Measurements from ENCODE around the gene TRAPPC14. TPM values are rescaled to one million over a fixed set of nuclear protein-coding genes. Genes with fewer than 3 reads are reported as not detected.

TRAPPC14 gene
- total and polyA plus RNA-seq, 10 of the 15 experiments (the other 5 are each of a cell fraction or from before 2014, with no cell fraction given), result 0.21 to 24.7 (median 7.5) TPM

DNA sequence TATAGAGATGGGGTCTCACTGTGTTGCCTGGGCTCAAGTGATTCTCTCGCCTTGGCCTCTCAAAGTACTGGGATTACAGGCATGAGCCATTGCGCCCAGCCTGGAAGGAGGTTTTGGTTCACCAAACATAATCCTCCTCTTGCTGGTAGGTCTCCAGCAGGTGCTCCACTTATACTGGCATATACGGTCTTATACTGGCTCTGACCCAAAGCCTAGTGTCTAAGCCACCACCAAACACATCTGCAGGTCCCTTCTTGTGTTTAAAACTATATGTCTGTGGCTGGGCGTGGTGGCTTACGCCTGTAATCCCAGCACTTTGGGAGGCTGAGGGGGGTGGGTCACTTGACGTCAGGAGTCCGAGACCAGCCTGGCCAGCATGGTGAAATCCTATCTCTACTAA is 26.4 kb downstream of the TRAPPC14 start:
- TF ChIP-seq, protein P1, sequence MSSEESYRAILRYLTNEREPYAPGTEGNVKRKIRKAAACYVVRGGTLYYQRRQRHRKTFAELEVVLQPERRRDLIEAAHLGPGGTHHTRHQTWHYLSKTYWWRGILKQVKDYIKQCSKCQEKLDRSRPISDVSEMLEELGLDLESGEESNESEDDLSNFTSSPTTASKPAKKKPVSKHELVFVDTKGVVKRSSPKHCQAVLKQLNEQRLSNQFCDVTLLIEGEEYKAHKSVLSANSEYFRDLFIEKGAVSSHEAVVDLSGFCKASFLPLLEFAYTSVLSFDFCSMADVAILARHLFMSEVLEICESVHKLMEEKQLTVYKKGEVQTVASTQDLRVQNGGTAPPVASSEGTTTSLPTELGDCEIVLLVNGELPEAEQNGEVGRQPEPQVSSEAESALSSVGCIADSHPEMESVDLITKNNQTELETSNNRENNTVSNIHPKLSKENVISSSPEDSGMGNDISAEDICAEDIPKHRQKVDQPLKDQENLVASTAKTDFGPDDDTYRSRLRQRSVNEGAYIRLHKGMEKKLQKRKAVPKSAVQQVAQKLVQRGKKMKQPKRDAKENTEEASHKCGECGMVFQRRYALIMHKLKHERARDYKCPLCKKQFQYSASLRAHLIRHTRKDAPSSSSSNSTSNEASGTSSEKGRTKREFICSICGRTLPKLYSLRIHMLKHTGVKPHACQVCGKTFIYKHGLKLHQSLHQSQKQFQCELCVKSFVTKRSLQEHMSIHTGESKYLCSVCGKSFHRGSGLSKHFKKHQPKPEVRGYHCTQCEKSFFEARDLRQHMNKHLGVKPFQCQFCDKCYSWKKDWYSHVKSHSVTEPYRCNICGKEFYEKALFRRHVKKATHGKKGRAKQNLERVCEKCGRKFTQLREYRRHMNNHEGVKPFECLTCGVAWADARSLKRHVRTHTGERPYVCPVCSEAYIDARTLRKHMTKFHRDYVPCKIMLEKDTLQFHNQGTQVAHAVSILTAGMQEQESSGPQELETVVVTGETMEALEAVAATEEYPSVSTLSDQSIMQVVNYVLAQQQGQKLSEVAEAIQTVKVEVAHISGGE (CRISPR knock-in tag; IDR thresholded peaks at IDR 0.05), result no peak
- TF ChIP-seq MYB (IDR thresholded peaks at IDR 0.05; ENCODE audit: borderline replicate concordance, low read depth, low read length) (no peak), STAT1 (conservative IDR thresholded peaks at IDR 0.05) (no peak), CBFB (IDR thresholded peaks at IDR 0.05; ENCODE audit: low read depth) (no peak)
- ChIA-PET CTCF (interaction anchor here (0.7 to 7.9 kb wide), 41 partner anchors 9 to 351 kb away, joined by 3 to 107 read pairs (median 5); partner anchors contain the start of genes AP4M1, AZGP1, GAL3ST4 and LAMTOR4), SMC1A (ENCODE audit: uncharacterized antibody, unreplicated experiment) (interaction anchor here (1.0 to 4.8 kb wide), 23 partner anchors 10 to 287 kb away, joined by 3 to 41 read pairs (median 6); partner anchors contain the start of genes AP4M1, LAMTOR4, MCM7 and PVRIG), POLR2A (interaction anchor here (1.2 to 2.2 kb wide), 3 partner anchors 16 to 215 kb away, joined by 3 to 8 read pairs (median 6); partner anchors contain the start of gene LAMTOR4), RAD21 (ENCODE audit: unreplicated experiment) (interaction anchor here (0.9 to 5.1 kb wide), 22 partner anchors 10 to 275 kb away, joined by 3 to 49 read pairs (median 4); partner anchors contain the start of genes LAMTOR4 and PVRIG)
- Histone ChIP-seq H3K27ac (ENCODE audit: control insufficient read depth, insufficient read depth) (no peak overlapping the region), H2AFZ (ENCODE audit: control insufficient read depth, low read depth, low read length) (no peak overlapping the region), H4K20me1 (ENCODE audit: control insufficient read depth, insufficient read depth) (no peaks in the 10 kb centered on the region), H3K36me3 (ENCODE audit: control insufficient read depth in 2 of 2, insufficient read depth in 2 of 2, low read length in 1 of 2) (no peaks in the 10 kb centered on the region), H3K9ac (ENCODE audit: control insufficient read depth, insufficient read depth, low read length) (no peak overlapping the region), H3K4me2 (ENCODE audit: control insufficient read depth, insufficient read depth) (no peak overlapping the region), H3K9me3 (replicated peaks; ENCODE audit: control insufficient read depth, insufficient read depth, low read length) (no peaks in the 10 kb centered on the region), H3K4me1 (ENCODE audit: control insufficient read depth, insufficient read depth, low read length) (peaks cover 9% of the 10 kb centered on the region), H3K27me3 (replicated peaks in 1 of 2; ENCODE audit: control insufficient read depth in 2 of 2, insufficient read depth in 2 of 2, low read length in 1 of 2) (no peaks in the 10 kb centered on the region), H3K79me2 (ENCODE audit: control insufficient read depth, insufficient read depth, low read length) (peaks cover 3% of the 10 kb centered on the region; the same call in 1 of the 2 replicates), H3K4me3 (no peak overlapping the region)
- in situ Hi-C loops (cut with MboI) (loop anchor here (5.0 kb wide), 1 partner anchor 275 kb away; no protein-coding TSS in a partner anchor), intact Hi-C loops (cut with micrococcal nuclease; ENCODE audit: unreplicated experiment) (loop anchor here (1.0 to 5.0 kb wide), 4 partner anchors 83 to 275 kb away; no protein-coding TSS in a partner anchor)
- BruUV-seq (replicated peaks), result no TSS peak
- no peak for FAIRE-seq
- WGBS (ENCODE audit: insufficient coverage, insufficient replicate concordance, low lambda C conversion rate, missing lambda C conversion rate), result 44% methylated on average over 7 of the region's 7 CpGs
- DNase-seq (ENCODE audit: low read depth, low spot score), result no peak
- no peak for ATAC-seq

Data from GM12878 (cell line).